Peyer's patch (tissue), 4 donors: ENCODE results near the gene CKS2. TPM values are rescaled to one million over a fixed set of nuclear protein-coding genes. Genes with fewer than 3 reads are reported as not detected.

Experiments
- DNase-seq, 3 donors: peaks; one replicate each; pipeline ENCODE4 v3.0.0-alpha.2; 2017 to 2019
- H3K27ac ChIP-seq, 4 donors: fragments of 200-600 bp; sonication (generic); one replicate each; pipeline ENCODE4 v1.5.1; 2016 to 2019
- H3K27me3 ChIP-seq, 2 donors: fragments of 200-600 bp; sonication (generic); one replicate each; pipeline ENCODE4 v1.5.1; 2019
- H3K36me3 ChIP-seq, 3 donors: fragments of 200-600 bp; sonication (generic); one replicate each; pipeline ENCODE4 v1.5.1; 2016 to 2019
- H3K4me1 ChIP-seq, 4 donors: fragments of 200-600 bp; sonication (generic); one replicate each; pipeline ENCODE4 v1.5.1; 2016 to 2019
- H3K4me3 ChIP-seq, 4 donors: fragments of 200-600 bp; sonication (generic); 1 replicate in 3 of 4; 2 replicates in 1 of 4; pipeline ENCODE4 v1.5.1; 2016 to 2019; ENCODE audit warnings: mild to moderate bottlenecking in 1 of 4
- H3K9me3 ChIP-seq, 4 donors: fragments of 200-600 bp; sonication (generic); one replicate each; pipeline ENCODE4 v1.5.1; 2016 to 2019; ENCODE audit warnings: mild to moderate bottlenecking in 1 of 4
- CTCF ChIP-seq, 6 experiments: fragments of 450-650 bp in 4 of 6; fragments of 200-600 bp in 2 of 6; sonication (generic) in 1 of 6; IDR thresholded peaks; one replicate each; pipeline ENCODE4 v1.5.1; 2017 to 2019; ENCODE audit warnings: antibody characterized with exemption in 6 of 6, mild to moderate bottlenecking in 3 of 6, moderate library complexity in 1 of 6
- POLR2A ChIP-seq, 2 donors: fragments of 450-650 bp; IDR thresholded peaks; one replicate each; pipeline ENCODE4 v1.5.1; 2017; ENCODE audit warnings: antibody characterized with exemption in 2 of 2, mild to moderate bottlenecking in 2 of 2, moderate library complexity in 2 of 2
- total RNA-seq, 4 donors: library from RNA; depleted of rRNA; stranded (reverse); fragments of >200 nt; gene quantifications; one replicate each; pipeline ENCODE4 v1.1.0, GENCODE V29; 2016

CKS2 gene
- total RNA-seq, 4 donors from 2014 or later: 11.9 to 42.1 (median 17.8) TPM

DNA sequence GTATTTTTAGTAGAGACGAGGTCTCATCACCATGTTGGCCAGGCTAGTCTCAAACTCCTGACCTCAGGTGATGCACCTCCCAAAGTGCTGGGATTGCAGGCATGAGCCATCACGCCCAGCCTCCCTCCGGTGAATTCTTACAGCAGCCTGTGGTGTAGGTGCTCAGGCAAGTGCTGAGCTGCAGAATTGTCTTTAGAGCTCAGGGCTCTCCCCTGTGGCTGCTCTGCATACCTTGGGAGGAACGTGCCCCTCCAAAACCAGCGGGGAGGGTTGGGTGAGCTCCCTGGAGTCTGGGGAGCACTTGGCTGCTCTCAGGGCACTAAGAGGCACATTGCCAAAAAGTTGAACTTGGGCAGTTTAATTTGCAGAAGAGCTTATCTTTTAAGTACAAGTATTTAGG is 36.7 kb downstream of the CKS2 start:
- Histone ChIP-seq H3K9me3 (no peaks in the 10 kb centered on the region), H3K36me3 (peaks cover 0 to 94% (median 0%) of the 10 kb centered on the region in 3 donors), H3K27ac (no peak overlapping the region), H3K27me3 (no peaks in the 10 kb centered on the region), H3K4me3 (no peak overlapping the region), H3K4me1 (no peaks in the 10 kb centered on the region)
- no peak for DNase-seq
- no peak for TF ChIP-seq POLR2A (IDR thresholded peaks at IDR 0.05)
- no peak for TF ChIP-seq CTCF (IDR thresholded peaks at IDR 0.05)

DNA sequence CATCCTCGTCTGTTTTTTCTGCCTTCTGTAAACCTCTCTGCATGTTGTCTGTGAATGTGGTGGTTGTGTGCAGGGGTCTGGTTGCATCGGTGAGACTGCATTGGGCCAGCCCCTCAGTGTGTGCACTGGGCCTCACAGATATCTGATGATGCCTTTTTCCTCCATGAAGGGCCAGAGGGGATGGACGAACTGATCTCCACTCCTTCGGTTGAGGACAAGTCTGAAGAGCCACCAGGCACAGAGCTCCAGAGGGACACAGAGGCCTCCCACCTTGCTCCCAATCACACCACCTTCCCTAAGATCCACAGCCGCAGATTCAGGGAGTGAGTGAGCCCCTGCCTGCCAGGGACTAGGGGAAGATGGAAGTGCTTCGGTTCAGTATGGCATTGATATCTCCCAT is 38.6 kb downstream of the CKS2 start:
- H3K36me3 ChIP-seq: peaks cover 0 to 95% (median 0%) of the 10 kb centered on the region in 3 donors
- H3K4me1 ChIP-seq: no peaks in the 10 kb centered on the region
- H3K9me3 ChIP-seq: no peaks in the 10 kb centered on the region
- TF ChIP-seq POLR2A (IDR thresholded peaks at IDR 0.05): no peak
- no peak for TF ChIP-seq CTCF (IDR thresholded peaks at IDR 0.05)
- no peak overlapping the region for H3K4me3 ChIP-seq
- peak in 1 of 3 donors; percentile 29 for DNase-seq
- no peaks in the 10 kb centered on the region for H3K27me3 ChIP-seq
- no peak overlapping the region for H3K27ac ChIP-seq

DNA sequence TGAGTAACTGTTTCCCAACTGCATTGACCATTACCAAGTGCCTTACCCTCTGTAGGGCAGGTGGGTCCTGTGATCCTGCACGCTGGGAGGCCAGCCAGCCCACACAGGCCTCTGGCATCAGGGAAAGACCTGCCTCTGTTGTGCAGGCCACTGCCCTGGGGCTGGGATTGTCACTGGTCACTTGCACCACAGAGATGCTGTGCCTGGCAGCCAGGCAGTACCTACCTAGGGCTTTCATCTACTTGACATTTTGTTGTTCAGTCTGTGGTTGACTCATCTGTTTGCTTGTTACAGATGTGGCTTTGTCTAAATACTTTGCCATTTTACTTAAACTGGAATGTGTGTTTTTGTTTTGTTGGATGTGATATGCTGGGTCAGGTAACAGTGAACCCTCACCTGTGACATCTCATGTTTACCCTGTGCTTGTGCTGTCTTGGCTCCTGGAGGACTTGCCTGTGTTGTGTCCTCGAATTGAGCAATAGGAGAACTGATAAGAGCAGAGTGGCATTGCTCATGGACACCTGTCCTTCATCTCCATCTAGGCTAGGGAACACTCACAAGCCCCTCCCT is 40.1 kb downstream of the CKS2 start:
- H3K36me3 ChIP-seq: peaks cover 0 to 95% (median 0%) of the 10 kb centered on the region in 3 donors
- no peaks in the 10 kb centered on the region for H3K4me1 ChIP-seq
- DNase-seq: peak in 1 of 3 donors; percentile 33
- no peak overlapping the region for H3K27ac ChIP-seq
- H3K9me3 ChIP-seq: no peaks in the 10 kb centered on the region
- H3K4me3 ChIP-seq: no peak overlapping the region
- H3K27me3 ChIP-seq: no peaks in the 10 kb centered on the region
- no peak for TF ChIP-seq CTCF (IDR thresholded peaks at IDR 0.05)

GRCh38 chr9:89351584-89352300 is 40.7 kb downstream of the CKS2 start:
- TF ChIP-seq POLR2A (IDR thresholded peaks at IDR 0.05): no peak
- TF ChIP-seq CTCF (IDR thresholded peaks at IDR 0.05): no peak
- no peaks in the 10 kb centered on the region for H3K27me3 ChIP-seq
- DNase-seq: peak in 1 of 3 donors; percentile 33
- no peak overlapping the region for H3K4me3 ChIP-seq
- H3K36me3 ChIP-seq: peaks cover 0 to 94% (median 0%) of the 10 kb centered on the region in 3 donors
- no peaks in the 10 kb centered on the region for H3K4me1 ChIP-seq
- no peaks in the 10 kb centered on the region for H3K9me3 ChIP-seq
- H3K27ac ChIP-seq: no peak overlapping the region

DNA sequence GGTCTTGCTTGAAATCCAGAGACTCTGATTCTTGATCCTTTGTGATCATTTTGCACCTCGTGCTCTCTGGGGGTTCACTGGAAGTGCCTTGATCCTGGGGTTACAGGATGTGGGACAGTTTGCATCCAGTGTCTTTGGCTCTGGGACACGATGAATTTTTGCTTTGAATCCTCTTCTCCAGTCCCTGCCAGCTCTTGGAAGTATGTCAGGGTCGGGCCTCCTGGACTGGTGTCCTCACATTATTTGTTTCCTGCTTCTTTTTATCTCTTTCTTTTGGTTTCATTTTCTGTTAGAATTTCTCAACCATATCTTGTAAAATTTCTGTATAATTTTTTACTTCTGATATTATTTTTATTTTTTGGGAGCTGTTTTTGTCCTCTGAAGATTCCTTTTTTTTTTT is 41.5 kb downstream of the CKS2 start:
- H3K4me1 ChIP-seq: no peaks in the 10 kb centered on the region
- peak in 1 of 3 donors; percentile 29 for DNase-seq
- no peak overlapping the region for H3K4me3 ChIP-seq
- peaks cover 0 to 94% (median 0%) of the 10 kb centered on the region in 3 donors for H3K36me3 ChIP-seq
- no peaks in the 10 kb centered on the region for H3K27me3 ChIP-seq
- no peak overlapping the region for H3K27ac ChIP-seq
- TF ChIP-seq CTCF (IDR thresholded peaks at IDR 0.05) (no peak), POLR2A (IDR thresholded peaks at IDR 0.05) (no peak)
- no peaks in the 10 kb centered on the region for H3K9me3 ChIP-seq
